Endothelial cell of umbilical vein (primary cell): Measurements from ENCODE around the gene ITGA11. TPM values are rescaled to one million over a fixed set of nuclear protein-coding genes. Genes with fewer than 3 reads are reported as not detected.

Experiments
- BruUV-seq: library from RNA; stranded (reverse); fragments of 400-500 nt; replicated peaks from 2 replicates; lab custom pipeline; 2021; lab: Mats Ljungman, UMichigan
- CTCF ChIA-PET: fragments of 300-600, 350-600 bp; sonication (Branson Sonifier 250); formaldehyde crosslinking; loops from one replicate; lab custom pipeline; 2021; ENCODE audit warnings: antibody characterized with exemption, inconsistent platforms; lab: Charles Lee
- POLR2A ChIA-PET: fragments of 300-600, 350-600 bp; sonication (Branson Sonifier 250); formaldehyde crosslinking; loops from one replicate; lab custom pipeline; 2021; ENCODE audit warnings: antibody characterized with exemption, inconsistent platforms; lab: Charles Lee
- DNase-seq: peaks from one replicate; pipeline ENCODE4 v3.0.0-alpha.2; 2011; ENCODE audit warnings: low read depth, low spot score
- FAIRE-seq: peaks from 2 replicates; lab custom pipeline; 2011; peaks lifted over from hg19 to GRCh38; lab: Jason Lieb, UNC
- H2AFZ ChIP-seq: 2 replicates; pipeline ENCODE4 v1.6.0; 2012; ENCODE audit warnings: low read depth, low read length, control low read depth, inconsistent platforms
- H3K27ac ChIP-seq: 2 replicates; pipeline ENCODE4 v1.5.1; 2011; ENCODE audit warnings: low read depth, mild to moderate bottlenecking, control low read depth, low read length, moderate library complexity; ENCODE audit not compliant: insufficient read depth
- H3K27me3 ChIP-seq, 2 experiments: 2 replicates each; pipeline versions ENCODE4 v1.6.0 to v1.6.1; 2011; ENCODE audit warnings: low read length in 2 of 2, mixed read lengths in 1 of 2; ENCODE audit not compliant: control insufficient read depth in 2 of 2, insufficient read depth in 2 of 2
- H3K36me3 ChIP-seq, 2 experiments: 2 replicates in 1 of 2; 3 replicates in 1 of 2; pipeline ENCODE4 v1.5.1; 2011; ENCODE audit warnings: low read length in 2 of 2, mild to moderate bottlenecking in 1 of 2, moderate library complexity in 1 of 2; ENCODE audit not compliant: control insufficient read depth in 2 of 2, insufficient read depth in 2 of 2; ENCODE audit errors: extremely low read depth in 1 of 2
- H3K4me1 ChIP-seq: 3 replicates; pipeline ENCODE4 v1.5.1; 2011; ENCODE audit warnings: mild to moderate bottlenecking, low read length; ENCODE audit not compliant: control insufficient read depth, insufficient read depth; ENCODE audit errors: extremely low read depth
- H3K4me2 ChIP-seq: 2 replicates; pipeline ENCODE4 v1.6.1; 2011; ENCODE audit warnings: low read length, control low read depth, mixed read lengths; ENCODE audit not compliant: insufficient read depth
- H3K4me3 ChIP-seq, 3 experiments: fragments of 200-600 bp in 1 of 3; sonication (generic), shearing (Covaris generic) in 1 of 3; replicated peaks in 1 of 3; 2 replicates each; pipeline ENCODE4 v1.5.1; 2011 to 2016; ENCODE audit warnings: control low read depth in 3 of 3, low read length in 3 of 3, mild to moderate bottlenecking in 2 of 3, inconsistent platforms in 1 of 3, low read depth in 1 of 3, moderate library complexity in 1 of 3; ENCODE audit not compliant: insufficient read depth in 1 of 3
- H3K79me2 ChIP-seq: 2 replicates; pipeline ENCODE4 v1.6.0; 2012; ENCODE audit warnings: low read length, inconsistent platforms; ENCODE audit not compliant: control insufficient read depth, insufficient read depth
- H3K9ac ChIP-seq: replicated peaks from 2 replicates; pipeline ENCODE3; 2011; ENCODE audit warnings: low read length, control low read depth; ENCODE audit not compliant: insufficient read depth; ENCODE audit errors: extremely low read depth
- H3K9me1 ChIP-seq: replicated peaks from 3 replicates; pipeline ENCODE4 v1.6.0; 2011; ENCODE audit warnings: mild to moderate bottlenecking, low read length; ENCODE audit not compliant: control insufficient read depth, insufficient read depth; ENCODE audit errors: extremely low read depth
- H3K9me3 ChIP-seq: replicated peaks from 2 replicates; pipeline ENCODE4 v1.5.1; 2012; ENCODE audit warnings: low read length, inconsistent platforms; ENCODE audit not compliant: control insufficient read depth, insufficient read depth
- H4K20me1 ChIP-seq: replicated peaks from 2 replicates; pipeline ENCODE3; 2011; ENCODE audit warnings: mild to moderate bottlenecking, low read length; ENCODE audit not compliant: control insufficient read depth, insufficient read depth; ENCODE audit errors: extremely low read depth
- EZH2 ChIP-seq: IDR thresholded peaks from 2 replicates; pipeline ENCODE4 v1.6.1; 2012; ENCODE audit warnings: borderline replicate concordance, low read depth, mild to moderate bottlenecking, moderate library complexity, low read length, inconsistent platforms; ENCODE audit not compliant: severe bottlenecking
- FOS ChIP-seq: IDR thresholded peaks from 2 replicates; pipeline ENCODE4 v1.6.1; 2011; ENCODE audit warnings: mild to moderate bottlenecking, low read length, moderate library complexity, borderline replicate concordance; ENCODE audit not compliant: insufficient read depth
- GATA2 ChIP-seq: IDR thresholded peaks from 2 replicates; pipeline ENCODE4 v1.7.0; 2011; ENCODE audit warnings: low read depth, mild to moderate bottlenecking, moderate library complexity, mixed read lengths, low read length; ENCODE audit not compliant: insufficient read length, insufficient read depth
- JUN ChIP-seq: IDR thresholded peaks from 2 replicates; pipeline ENCODE4 v1.6.1; 2011; ENCODE audit warnings: borderline replicate concordance, low read depth; ENCODE audit not compliant: insufficient read length, insufficient read depth
- MYC ChIP-seq: IDR thresholded peaks from one replicate; pipeline ENCODE4 v1.6.1; 2011; ENCODE audit warnings: mild to moderate bottlenecking, low read depth, low read length
- POLR2A ChIP-seq: IDR thresholded peaks from 2 replicates; pipeline ENCODE4 v1.6.1; 2012; ENCODE audit warnings: low read depth, mild to moderate bottlenecking, control low read depth, low read length
- POLR2AphosphoS5 ChIP-seq: IDR thresholded peaks from 2 replicates; pipeline ENCODE4 v1.6.1; 2012; ENCODE audit warnings: low read depth, mild to moderate bottlenecking, control low read depth, low read length, moderate library complexity; ENCODE audit not compliant: insufficient read depth
- dilution Hi-C: fragments of 300-500 bp; cut with MboI; formaldehyde crosslinking; loops from one replicate; pipeline ENCODE4 v1.15.0; 2019; ENCODE audit warnings: low sequenced_read_pairs; ENCODE audit not compliant: extremely low pct_ligation_motif_present
- intact Hi-C: fragments of 100-400 bp; cut with micrococcal nuclease; formaldehyde crosslinking; loops from one replicate; pipeline ENCODE4 v1.10.0; 2022
- polyA plus RNA-seq, 4 experiments: library from polyadenylated mRNA; depleted of rRNA in 3 of 4; stranded (reverse) in 3 of 4; unstranded in 1 of 4; fragments of >200 nt; gene quantifications; 2 replicates each; pipeline versions ENCODE4 v1.2.1 to v1.2.3, GENCODE V29; 2011 to 2012; ENCODE audit warnings: missing spikeins in 1 of 4
- total RNA-seq: library from RNA; stranded (reverse); gene quantifications from 2 replicates; pipeline ENCODE4 v1.2.3, GENCODE V29; 2021
- TF ChIP-seq, protein P1 (sequence below), 2 donors: IDR thresholded peaks; 1 replicate in 1 of 2; 2 replicates in 1 of 2; pipeline ENCODE4 v1.5.1; 2011; ENCODE audit warnings: low read length in 2 of 2, mild to moderate bottlenecking in 2 of 2, moderate library complexity in 2 of 2, control low read depth in 1 of 2, inconsistent platforms in 1 of 2, low read depth in 1 of 2; ENCODE audit not compliant: insufficient read depth in 1 of 2; ENCODE audit errors: extremely low read depth in 1 of 2
- TF ChIP-seq, protein P2 (sequence below): IDR thresholded peaks from 2 replicates; pipeline ENCODE4 v1.6.1; 2011; ENCODE audit not compliant: insufficient read depth, insufficient read length

ITGA11 gene
- total and polyA plus RNA-seq, 2 donors (not counting 3 experiments of a cell fraction or from before 2014, with no cell fraction given) = 0.18 to 1.0 TPM

DNA sequence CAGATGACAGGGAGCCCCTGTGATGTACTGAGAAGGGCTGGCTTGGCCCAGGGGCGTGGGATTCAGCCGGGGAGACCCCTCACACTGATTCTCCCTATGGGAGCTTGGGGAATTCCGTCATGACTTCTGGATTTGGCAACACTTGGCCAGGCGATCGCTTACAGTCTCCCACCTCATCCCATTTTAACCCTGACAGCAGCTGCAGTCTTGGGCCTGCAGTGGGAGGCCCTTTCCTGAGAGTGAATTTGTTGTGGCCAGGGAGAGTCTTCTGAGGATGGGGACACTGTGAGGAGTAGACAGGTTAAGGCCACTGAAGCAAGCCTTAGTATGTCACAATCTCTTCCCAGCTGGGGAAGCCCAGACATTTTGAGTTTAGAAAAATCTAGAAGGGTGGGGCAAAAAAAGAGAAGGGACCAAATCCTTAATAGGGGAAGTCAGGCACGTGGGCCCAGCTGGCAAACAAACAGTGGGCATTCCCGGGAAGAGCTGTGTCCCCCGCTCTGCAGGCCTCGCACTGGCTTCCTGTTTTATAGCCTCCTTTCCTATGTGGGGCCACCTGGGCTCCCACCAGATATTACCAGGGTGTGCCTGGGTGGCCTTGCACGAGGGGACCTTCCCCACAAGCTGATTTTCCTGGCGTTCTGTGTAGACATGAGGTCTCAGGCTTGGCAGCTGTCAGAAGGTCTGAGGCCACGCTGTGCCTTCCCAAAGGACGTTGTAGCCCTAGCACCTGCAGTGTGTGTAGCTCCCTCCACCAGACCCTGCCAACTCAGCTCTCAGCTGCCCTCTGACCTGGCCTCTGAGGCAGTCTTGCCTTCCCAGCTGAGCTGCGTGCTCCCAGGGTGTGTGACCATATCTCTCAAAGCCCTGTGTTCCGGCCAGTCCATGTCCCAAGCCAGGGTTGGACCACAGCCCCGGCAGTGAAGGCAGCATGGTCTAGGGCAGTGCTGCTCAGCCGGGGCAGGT lies 89.9 kb downstream of the ITGA11 start:
- ChIA-PET POLR2A (no interaction called here), CTCF (interaction anchor here (0.8 to 1.8 kb wide), 4 partner anchors 20 to 35 kb away, joined by 3 to 7 read pairs (median 4); no protein-coding TSS in a partner anchor)
- TF ChIP-seq, protein P1, sequence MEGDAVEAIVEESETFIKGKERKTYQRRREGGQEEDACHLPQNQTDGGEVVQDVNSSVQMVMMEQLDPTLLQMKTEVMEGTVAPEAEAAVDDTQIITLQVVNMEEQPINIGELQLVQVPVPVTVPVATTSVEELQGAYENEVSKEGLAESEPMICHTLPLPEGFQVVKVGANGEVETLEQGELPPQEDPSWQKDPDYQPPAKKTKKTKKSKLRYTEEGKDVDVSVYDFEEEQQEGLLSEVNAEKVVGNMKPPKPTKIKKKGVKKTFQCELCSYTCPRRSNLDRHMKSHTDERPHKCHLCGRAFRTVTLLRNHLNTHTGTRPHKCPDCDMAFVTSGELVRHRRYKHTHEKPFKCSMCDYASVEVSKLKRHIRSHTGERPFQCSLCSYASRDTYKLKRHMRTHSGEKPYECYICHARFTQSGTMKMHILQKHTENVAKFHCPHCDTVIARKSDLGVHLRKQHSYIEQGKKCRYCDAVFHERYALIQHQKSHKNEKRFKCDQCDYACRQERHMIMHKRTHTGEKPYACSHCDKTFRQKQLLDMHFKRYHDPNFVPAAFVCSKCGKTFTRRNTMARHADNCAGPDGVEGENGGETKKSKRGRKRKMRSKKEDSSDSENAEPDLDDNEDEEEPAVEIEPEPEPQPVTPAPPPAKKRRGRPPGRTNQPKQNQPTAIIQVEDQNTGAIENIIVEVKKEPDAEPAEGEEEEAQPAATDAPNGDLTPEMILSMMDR (IDR thresholded peaks at IDR 0.05; ENCODE audit: extremely low read depth in 1 of 2, insufficient read depth in 1 of 2, low read depth in 1 of 2, low read length in 2 of 2) = no peak
- TF ChIP-seq JUN = no peak
- TF ChIP-seq GATA2 = no peak
- no peak for TF ChIP-seq MYC
- no peak for TF ChIP-seq POLR2A
- TF ChIP-seq EZH2 = no peak
- no peak for TF ChIP-seq FOS
- TF ChIP-seq, protein P2, sequence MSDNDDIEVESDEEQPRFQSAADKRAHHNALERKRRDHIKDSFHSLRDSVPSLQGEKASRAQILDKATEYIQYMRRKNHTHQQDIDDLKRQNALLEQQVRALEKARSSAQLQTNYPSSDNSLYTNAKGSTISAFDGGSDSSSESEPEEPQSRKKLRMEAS = no peak
- no peak for TF ChIP-seq POLR2AphosphoS5
- no TSS peak for BruUV-seq
- no peaks in the 10 kb centered on the region for H4K20me1 ChIP-seq
- H3K9me3 ChIP-seq = no peaks in the 10 kb centered on the region
- no peak overlapping the region for H3K4me2 ChIP-seq
- no peak overlapping the region for H3K4me3 ChIP-seq
- peaks cover 12% of the 10 kb centered on the region for H3K4me1 ChIP-seq
- H3K27me3 ChIP-seq = no peaks in the 10 kb centered on the region
- no peak overlapping the region for H3K9ac ChIP-seq
- DNase-seq (no peak), FAIRE-seq (no peak)
- dilution Hi-C loops (no loop called here), intact Hi-C loops (loop anchor here (1.0 kb wide), 1 partner anchor 10 kb away; no protein-coding TSS in a partner anchor)
- no peaks in the 10 kb centered on the region for H3K79me2 ChIP-seq
- H3K9me1 ChIP-seq = no peaks in the 10 kb centered on the region
- H3K27ac ChIP-seq = no peak overlapping the region
- no peak overlapping the region for H2AFZ ChIP-seq
- H3K36me3 ChIP-seq = no peaks in the 10 kb centered on the region
